GM19372 (cell line): ENCODE data around the gene EXOG.
A peak's percentile ranks its signal among the peaks of the same experiment; 100 is the strongest.

ENCODE experiments used
- ATAC-seq: cut with Tn5 transposase; IDR thresholded peaks from one replicate; pipeline ENCODE4 v1.9.1; 2021; ENCODE audit warnings: mild to moderate bottlenecking, low read depth, moderate library complexity; ENCODE audit not compliant: unreplicated experiment

EXOG gene, protein sequence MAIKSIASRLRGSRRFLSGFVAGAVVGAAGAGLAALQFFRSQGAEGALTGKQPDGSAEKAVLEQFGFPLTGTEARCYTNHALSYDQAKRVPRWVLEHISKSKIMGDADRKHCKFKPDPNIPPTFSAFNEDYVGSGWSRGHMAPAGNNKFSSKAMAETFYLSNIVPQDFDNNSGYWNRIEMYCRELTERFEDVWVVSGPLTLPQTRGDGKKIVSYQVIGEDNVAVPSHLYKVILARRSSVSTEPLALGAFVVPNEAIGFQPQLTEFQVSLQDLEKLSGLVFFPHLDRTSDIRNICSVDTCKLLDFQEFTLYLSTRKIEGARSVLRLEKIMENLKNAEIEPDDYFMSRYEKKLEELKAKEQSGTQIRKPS

DNA sequence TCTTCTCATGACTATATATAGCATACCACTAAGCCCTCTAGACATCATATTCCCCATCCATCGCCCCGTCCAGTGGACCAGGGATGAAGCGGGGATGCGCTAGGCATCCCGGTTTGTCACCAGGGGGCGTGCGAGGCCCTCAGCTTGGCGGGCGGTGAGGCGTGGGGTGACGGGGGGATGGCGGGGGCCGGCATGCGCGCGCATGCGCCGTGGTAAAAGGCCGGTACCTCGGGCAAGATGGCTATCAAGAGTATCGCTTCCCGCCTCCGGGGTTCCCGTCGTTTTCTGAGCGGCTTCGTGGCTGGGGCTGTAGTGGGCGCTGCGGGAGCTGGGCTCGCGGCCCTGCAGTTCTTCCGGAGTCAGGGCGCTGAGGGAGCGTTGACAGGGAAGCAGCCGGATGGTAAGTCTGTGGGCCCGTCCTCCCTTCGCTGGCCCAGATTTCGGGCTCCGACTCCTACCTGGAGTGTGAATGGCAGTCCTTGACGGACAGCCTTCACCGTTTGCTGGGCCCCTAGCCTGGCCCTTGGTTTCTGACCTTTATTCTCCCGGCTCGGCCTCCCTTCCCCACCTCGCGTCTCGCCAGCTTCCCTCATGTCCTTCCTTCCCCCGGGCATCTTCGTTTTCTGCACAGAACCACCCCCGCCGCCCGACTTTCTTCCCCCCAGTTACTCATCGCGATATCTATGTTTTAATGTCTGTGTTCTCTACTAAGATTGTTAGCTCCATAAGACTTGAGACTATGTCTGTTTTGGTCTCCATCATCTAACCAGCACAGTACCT lies at the start of gene EXOG:
Gene EXOG (plus strand): TSS at position 210 of the 780 bp plus-strand sequence. CDS start 28 bp downstream, at position 238.
- peak; percentile 84 for ATAC-seq

DNA sequence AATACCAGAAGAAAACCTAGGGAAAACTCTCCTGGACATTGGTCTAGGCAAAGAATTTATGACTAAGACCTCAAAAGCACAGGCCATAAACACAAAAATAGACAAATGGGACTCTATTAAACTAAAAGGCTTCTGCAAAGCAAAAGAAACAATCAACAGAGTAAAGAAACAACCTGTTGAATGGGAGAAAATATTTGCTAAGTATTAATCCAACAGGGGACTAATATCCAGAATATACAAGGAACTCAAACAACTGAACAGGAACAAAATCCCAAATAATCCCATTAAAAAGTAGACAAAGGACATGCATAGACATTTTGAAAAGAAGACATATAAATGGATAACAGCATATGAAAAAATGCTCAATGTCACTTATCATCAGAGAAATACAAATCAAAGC lies 49.3 kb upstream of the EXOG start:
- ATAC-seq: no peak

DNA sequence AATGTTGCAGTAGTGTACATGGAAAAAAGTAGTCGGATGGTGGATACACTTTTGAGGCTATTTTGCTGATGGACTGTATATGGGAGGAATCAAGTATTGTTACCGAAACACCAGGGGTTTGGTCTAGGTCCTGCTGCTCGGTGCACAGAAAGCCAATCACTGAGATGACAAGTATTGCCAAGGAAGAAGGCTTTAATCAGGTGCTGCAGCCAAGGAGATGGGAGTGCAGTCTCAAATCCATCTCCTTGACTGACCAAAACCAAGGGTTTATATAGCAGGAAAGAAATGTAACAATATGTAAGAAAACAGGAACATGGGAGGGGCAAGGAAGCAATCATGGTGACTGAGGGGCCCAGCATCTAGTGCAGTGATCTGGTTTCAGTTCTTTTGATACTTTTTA lies 45.3 kb upstream of the EXOG start:
- no peak for ATAC-seq

DNA sequence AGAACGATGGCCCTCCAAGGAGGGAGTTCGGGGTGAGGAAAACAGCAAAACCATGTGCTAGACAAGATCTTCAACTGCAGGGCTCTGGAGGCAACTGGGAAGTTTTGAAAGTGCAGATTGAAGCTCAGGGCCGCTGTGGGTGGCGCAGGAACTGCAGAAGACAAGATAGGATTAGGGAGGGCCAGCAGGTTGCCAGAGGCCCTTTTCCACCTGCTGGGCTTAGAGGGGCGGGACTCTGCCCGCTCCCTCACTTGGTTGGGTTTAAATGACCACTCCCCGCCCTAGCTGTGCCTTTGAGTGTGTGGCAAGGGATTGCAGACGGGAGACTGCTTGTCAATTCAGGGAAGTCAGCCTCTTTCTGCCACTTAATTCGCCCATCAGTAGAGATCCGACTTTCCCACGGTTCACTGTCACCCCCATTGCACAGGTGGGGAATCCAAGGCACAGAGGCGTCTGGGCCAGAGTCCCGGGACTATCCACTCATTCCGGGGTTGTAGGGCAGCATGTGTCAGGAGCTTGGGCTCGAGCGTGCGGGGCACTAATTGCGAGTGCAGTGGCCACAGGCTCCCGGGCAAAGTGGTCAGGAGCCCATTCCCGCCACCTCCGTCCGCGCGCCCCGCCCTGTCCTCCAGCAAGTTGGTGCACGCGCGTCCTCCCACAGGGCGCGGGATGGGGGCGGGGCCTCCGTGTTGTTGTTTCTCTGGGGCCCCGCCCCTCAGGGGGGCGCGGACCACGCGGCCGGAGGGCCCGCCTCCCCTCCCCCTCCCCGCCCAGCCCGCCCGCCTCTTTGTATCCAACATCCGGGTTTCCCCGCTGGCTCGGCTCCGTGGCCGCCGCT lies 42.8 kb upstream of the EXOG start, which contains the start of gene ACVR2B:
Gene ACVR2B (plus strand): TSS at position 816 of the 838 bp plus-strand sequence. CDS start 433 bp downstream, outside the sequence.
- peak; percentile 55 for ATAC-seq

DNA sequence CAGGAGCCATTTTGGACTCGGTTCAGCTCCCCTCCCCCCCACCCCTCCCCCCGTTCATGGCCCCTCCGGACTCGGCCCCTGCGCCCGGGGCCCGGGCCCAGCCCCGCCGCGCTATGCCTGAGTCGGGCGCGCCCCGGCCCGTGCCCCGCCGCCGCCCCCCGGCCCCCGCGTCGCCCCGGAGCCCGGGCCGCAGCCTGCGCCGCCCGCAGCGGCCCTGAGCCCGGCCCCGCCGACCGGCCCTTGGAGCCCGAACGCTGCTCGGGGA lies 42.3 kb upstream of the EXOG start:
- no peak for ATAC-seq

DNA sequence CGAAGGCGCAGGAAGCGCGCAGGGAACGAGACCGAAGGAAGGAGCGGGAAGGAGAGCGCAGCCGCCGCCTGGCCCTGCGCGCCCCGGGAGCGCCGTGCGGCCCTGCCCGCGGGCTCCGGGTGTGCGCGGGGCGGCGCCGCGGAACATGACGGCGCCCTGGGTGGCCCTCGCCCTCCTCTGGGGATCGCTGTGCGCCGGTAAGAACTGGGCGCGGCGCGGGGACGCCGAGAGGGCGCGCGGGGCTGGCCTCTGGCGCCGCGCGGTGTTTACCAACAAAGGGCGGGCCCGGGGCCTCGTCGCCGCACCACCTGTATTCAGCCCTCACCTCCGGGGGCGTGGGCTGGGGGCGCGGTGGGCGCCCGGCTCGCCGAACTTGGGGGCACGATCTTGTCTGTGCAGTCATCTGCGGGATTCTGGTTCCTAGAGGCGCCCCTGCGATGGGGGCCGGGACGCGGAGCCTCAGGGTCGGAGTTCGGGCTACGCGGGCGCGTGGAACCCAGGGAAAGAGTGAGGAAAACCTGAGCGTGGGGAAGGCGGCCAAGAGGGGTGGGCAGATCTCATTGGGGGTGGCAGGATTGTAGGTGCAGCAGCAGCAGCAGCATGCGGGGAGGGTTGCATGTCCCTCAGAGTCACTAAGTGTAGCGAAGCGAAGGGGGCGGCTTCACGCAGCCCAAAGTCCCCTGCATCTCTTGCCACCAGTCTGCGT lies 41.8 kb upstream of the EXOG start:
- ATAC-seq: peak; percentile 36

DNA sequence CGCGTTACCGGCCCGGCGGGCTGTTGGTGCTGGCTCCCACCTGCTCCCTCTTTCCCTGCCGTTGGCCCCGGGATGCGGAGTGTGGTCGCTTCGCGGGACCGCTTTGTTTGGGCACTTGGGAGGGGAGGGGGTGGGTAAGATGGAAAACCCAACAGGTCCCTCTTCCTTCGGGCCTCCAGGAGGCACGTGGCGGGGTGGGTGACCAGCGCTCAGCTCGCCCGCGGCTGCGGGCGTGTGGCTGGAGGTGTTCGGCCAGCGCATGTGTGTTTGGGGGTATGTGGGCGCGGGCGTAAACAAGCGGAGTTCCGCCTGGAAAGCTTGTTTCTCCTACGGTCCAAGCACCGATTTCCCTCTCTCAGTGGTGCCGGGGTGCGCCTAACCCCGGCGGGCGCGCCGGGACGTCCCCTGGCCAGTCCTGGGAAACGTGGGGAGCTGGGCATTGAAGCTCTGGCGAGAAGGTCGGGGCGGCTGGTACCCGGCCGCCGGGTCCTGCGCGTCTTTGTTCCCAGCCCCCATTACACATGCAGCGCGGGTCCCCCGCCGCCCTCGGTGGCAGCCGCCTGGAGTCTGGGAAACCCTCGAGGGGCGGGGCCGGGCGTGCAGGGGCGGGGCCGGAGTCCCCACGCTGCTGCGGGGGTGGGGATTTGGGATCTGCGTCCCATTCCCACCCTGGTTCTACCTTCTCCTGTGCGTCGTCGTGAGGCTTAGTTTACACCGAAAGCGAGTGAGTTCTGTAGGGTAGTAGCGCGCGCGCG lies 41.1 kb upstream of the EXOG start:
- ATAC-seq: no peak

DNA sequence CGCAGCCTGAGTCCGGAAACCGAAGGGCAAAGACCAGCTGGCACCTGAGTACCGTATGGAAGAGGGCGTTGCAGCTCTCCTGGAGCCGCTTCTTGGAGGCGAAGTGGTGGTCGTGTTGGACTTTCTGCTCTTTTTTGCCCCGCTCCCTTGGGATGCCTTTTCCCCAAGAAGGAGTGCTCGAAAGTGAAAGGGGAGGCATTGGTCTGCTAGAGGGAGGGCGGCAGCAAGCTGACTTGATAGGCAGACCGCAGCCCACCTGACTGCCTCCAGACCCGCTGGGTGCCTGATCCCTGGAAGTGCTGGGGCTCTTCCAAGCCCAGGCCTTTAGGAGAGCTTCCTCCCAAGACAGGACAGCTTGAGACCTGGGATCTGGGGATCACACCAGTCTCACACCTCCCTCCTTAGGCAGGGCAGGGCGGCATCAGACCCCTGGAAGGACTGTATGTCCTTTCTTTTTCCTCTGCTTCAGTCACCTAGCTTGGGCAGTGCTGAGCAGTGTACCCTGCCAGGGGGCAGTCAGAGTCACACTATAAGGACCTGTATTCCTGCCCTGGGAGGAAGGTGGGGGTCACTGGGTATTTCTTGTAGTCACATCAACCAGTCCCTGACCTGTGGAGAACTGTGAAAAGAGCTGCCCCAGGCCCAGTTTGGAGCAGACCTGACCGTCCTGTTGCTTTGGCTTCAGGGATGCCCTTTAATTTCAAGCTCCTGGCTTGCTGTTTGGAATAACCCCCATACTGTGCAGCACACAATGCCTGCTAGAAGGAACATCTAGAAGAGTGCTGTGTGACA lies 40.3 kb upstream of the EXOG start:
- no peak for ATAC-seq

DNA sequence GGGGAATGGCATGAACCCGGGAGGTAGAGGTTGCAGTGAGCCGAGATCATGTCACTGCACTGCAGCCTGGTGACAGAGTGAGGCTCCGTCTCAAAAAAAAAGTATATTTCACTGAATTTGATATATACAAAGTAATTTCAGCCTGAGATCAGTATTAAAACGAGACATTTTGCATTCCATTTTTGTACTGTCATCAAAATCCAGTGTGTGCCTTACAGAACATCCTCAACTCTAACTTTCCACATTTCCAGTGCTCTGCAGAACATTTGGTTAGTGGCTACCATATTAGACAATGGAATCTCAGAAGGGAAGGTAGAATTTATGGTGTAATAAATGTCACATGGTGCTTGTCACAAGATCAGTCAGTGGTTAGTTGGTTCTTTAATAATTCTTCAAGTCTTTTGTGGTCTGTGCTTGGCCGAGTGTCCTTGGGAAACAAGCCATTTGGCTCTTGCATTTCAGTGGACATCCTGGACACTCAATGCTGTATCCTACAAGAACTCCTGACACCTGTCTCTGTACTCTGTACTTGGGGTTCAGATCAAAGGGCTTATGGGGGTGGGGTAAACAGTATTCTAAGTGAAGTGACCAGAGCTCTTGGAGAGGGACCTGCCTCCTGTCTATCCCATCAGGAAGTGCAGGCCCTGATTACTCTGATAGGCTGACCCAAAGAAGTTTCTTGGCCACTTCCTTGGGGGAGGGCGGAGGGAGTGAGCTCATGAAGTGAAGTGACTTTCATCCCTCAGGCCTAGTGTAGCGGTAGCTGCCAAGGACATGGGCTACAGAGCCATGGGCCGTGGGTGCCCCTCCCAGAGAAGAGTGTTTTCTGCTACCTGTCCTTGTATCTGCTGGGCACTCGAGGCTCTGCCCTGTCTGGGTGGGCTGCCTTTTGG lies 38.8 kb upstream of the EXOG start:
- ATAC-seq: no peak

DNA sequence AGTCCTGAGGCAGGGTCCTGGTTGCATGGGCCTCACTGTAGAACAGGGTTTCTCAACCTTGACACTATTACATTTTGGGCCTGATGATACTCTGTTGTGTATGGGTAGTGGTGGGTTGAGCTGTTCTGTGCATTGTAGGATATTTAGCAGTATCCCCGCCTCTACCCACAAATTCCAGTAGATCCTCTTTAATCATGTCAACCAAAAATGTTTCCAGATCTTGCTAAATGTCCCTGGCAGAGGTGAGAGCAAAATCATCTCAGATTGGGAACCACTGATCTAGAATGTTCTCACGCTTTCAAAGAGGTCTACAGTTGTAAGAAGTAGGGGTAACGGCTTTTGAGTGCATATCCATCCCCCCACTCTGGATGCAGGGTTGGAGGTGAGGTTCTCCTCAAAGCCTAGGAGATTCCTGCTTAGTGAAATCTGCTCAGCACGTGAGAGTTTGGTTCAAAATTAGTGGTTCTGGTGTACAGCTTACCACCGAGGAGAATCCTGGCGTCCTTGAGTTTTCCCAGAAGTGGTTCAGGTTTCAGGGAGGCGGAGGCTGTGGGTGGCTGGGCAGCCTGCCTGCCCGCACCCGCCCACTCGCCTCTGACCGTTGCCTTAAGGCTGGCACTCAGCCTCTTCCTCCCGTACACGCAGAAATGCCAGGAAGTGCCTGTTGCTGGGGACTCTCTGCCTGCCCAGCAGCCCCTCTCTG lies 37.2 kb upstream of the EXOG start:
- ATAC-seq: no peak

DNA sequence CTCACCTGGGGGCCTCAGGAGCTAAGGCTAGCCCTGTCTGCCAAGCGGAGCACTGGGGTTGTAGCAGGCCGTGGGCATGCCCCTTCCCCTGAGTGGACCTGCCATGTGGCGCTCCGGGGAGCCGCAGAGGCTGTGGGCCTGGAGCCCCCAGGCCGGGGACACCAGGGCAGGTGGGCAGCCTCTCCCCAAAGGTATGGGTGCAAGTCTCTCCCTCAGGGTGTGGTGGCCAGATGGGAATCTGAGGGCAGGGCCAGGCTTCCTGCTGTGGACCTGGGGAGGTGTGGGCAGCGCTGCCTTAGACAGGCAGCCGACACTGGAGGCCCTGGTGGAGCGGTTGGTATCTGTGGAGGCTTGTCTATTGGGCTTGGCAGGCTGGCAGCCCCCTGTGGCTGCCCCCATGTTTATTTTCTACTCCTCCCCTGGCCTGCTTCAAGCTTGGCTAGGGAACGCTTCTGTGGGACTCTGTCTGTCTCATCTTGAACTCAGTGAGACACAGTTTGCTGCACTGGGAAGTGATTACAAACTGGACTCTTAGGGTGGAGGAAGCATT lies 36.6 kb upstream of the EXOG start:
- ATAC-seq: no peak

DNA sequence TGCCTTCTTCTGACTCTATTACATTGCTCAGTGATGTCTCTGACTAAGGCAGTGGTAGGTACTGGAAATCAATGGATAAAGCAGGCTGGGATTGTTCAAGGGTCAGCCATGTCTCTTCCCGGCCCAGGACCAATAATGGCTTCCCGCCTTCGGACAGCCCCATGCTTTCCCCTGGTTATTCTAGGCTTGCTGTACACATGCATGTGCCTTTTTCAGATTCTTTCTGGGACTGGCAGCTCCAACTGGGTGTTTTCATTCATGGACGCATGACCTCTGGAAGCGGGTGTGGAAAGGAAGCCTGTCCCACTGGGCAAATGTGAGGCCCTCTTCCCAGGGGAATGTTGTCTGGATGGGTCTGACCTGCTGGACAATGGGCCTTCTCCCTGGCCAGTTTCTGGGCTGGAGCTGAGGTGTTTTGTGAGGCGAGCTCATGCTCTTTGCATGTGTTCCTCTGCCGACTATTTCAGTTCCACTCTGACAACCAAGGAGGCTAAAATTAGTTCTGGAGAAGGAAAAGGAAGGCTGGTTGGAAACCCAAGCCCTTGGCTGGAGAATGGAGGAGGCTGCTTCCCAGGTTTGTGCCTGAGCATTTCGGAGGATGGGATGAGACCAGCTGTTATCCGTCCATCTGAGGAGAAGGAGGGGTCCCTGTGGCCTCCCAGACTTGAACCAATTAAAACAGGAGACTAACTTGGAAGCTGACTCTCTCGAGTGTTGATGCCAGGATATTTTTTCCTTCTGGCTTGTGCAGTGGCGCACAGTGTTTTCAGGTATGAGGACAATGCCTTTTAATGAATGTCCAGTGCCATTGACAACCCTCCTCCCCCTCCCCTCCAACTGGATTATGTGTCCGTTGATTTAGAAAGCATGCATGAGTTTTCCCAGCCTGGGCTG lies 35.5 kb upstream of the EXOG start:
- no peak for ATAC-seq

DNA sequence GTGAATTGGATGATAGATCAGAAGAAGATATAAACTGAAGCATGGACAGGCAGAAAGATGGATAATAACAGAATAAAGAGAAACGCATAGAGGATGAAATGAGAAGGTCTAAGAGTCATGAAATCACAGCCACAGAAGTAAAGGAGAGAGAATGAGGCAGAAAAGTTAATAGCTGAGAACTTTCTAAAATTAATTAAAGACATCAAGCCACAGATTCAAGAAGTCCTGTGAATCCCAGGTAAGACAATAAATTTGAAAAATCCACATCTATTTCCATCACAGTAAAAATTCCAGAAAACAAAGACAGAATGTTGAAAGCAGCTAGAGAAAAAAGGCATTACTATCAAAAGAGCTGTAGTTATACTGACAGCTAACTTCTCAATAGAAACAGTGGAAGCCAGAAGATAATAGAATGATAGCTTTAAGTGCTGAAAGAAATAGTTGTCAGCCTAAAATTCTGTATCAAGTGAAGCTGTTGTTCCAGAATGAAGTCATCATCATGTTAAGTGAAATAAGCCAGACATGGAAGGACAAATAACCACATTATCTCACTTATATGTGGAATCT lies 30.5 kb upstream of the EXOG start:
- ATAC-seq: no peak

DNA sequence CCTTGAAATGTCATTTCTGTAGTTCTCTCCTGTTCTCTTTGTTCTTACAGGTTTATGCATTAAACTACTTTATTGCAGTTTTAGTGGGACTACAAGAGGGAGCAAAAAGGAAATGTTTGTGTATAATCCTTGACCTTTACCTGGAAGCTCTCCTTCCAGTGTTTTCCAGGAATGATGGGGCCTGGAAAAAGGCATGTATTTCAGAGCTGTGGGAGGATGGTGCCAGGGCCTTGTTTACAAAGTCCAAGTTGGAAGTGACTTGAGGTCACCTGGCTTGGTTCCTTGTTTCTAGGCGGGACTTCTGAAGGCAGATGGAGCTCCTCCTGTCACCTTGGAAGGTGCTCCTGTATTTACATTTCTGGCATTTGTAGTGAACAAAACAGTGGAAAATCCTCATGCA lies 27.4 kb upstream of the EXOG start:
- ATAC-seq: no peak

DNA sequence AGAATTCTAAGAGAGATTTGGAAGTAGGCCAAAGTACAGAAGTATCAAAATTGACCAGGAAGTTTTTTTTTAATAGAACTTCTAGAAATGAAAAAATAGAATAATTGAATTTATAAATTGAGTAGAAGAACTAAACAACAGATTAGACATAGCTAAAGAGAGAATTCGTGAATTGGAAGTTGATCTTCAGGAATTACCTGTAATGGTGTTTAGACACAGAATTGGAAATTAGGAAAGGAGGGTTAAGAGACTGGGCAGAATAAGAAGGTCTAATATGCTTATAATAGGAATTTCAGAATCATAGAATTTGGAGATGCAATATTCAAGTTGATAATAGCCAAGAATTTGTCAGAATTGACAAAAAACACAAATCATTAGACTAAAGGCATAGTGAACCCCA lies 26.3 kb upstream of the EXOG start:
- ATAC-seq: no peak
